Mesenchymal stem cell (in vitro differentiated cells and primary cell): ENCODE results near the gene USE1.
"Not testable (repeated sequence)": the region's sequence is repeated elsewhere in the genome, so short reads cannot be mapped to it uniquely, and the experiment has no call there.

Source experiments
- DNase-seq: peaks from one replicate; pipeline ENCODE4 v3.0.0-alpha.2; 2013
- H2AFZ ChIP-seq: one replicate; pipeline ENCODE4 v1.6.1; 2013; ENCODE audit warnings: low read depth, mild to moderate bottlenecking, control low read depth, inconsistent platforms, low read length, moderate library complexity
- H2AK5ac ChIP-seq: 2 replicates; pipeline ENCODE4 v1.6.1; 2013; ENCODE audit warnings: low read length, moderate library complexity, mild to moderate bottlenecking, inconsistent platforms; ENCODE audit not compliant: severe bottlenecking
- H2BK120ac ChIP-seq: one replicate; pipeline ENCODE4 v1.6.1; 2013; ENCODE audit warnings: low read depth, mild to moderate bottlenecking, inconsistent platforms, low read length, moderate library complexity
- H2BK12ac ChIP-seq, 2 experiments: one replicate each; pipeline ENCODE4 v1.6.1; 2013; ENCODE audit warnings: inconsistent platforms in 2 of 2, low read length in 2 of 2, mild to moderate bottlenecking in 2 of 2, moderate library complexity in 2 of 2, control low read depth in 1 of 2
- H2BK15ac ChIP-seq: one replicate; pipeline ENCODE4 v1.6.1; 2013; ENCODE audit warnings: mild to moderate bottlenecking, low read depth, inconsistent platforms; ENCODE audit not compliant: poor library complexity, severe bottlenecking
- H2BK5ac ChIP-seq: 2 replicates; pipeline ENCODE4 v1.6.1; 2013; ENCODE audit warnings: low read depth, mild to moderate bottlenecking, low read length, control low read depth, inconsistent platforms; ENCODE audit not compliant: poor library complexity, severe bottlenecking
- H3K14ac ChIP-seq, 2 experiments: one replicate each; pipeline ENCODE4 v1.6.1; 2013; ENCODE audit warnings: inconsistent platforms in 2 of 2, low read length in 2 of 2, control low read depth in 1 of 2, mild to moderate bottlenecking in 1 of 2, moderate library complexity in 1 of 2
- H3K18ac ChIP-seq, 2 experiments: one replicate each; pipeline ENCODE4 v1.6.1; 2013; ENCODE audit warnings: inconsistent platforms in 2 of 2, low read length in 2 of 2, control low read depth in 1 of 2, low read depth in 1 of 2, mild to moderate bottlenecking in 1 of 2
- H3K23ac ChIP-seq, 2 experiments: one replicate each; pipeline ENCODE4 v1.6.1; 2013; ENCODE audit warnings: inconsistent platforms in 2 of 2, low read length in 2 of 2, mild to moderate bottlenecking in 2 of 2, moderate library complexity in 2 of 2, control low read depth in 1 of 2
- H3K27ac ChIP-seq: 2 replicates; pipeline ENCODE4 v1.5.1; 2013; ENCODE audit warnings: mild to moderate bottlenecking, moderate library complexity, low read length, control low read depth, inconsistent platforms; ENCODE audit not compliant: poor library complexity, severe bottlenecking
- H3K27me3 ChIP-seq, 2 experiments: 2 replicates each; pipeline versions ENCODE4 v1.6.1 to v1.7.0; 2013; ENCODE audit warnings: low read length in 2 of 2, mild to moderate bottlenecking in 2 of 2, moderate library complexity in 2 of 2, control low read depth in 1 of 2, inconsistent platforms in 1 of 2; ENCODE audit not compliant: control insufficient read depth in 1 of 2, insufficient read depth in 1 of 2
- H3K36me3 ChIP-seq, 2 experiments: 2 replicates each; pipeline versions ENCODE4 v1.6.1 to v1.7.0; 2013; ENCODE audit warnings: low read length in 2 of 2, control low read depth in 1 of 2, inconsistent platforms in 1 of 2, low read depth in 1 of 2, mild to moderate bottlenecking in 1 of 2; ENCODE audit not compliant: insufficient read depth in 2 of 2, control insufficient read depth in 1 of 2
- H3K4ac ChIP-seq, 2 experiments: one replicate each; pipeline ENCODE4 v1.6.1; 2013; ENCODE audit warnings: inconsistent platforms in 2 of 2, low read length in 2 of 2, mild to moderate bottlenecking in 2 of 2, moderate library complexity in 2 of 2, control low read depth in 1 of 2, low read depth in 1 of 2
- H3K4me1 ChIP-seq: 2 replicates; pipeline ENCODE4 v1.6.1; 2013; ENCODE audit warnings: low read depth, low read length, control low read depth; ENCODE audit not compliant: control insufficient read depth, insufficient read depth
- H3K4me2 ChIP-seq: 2 replicates; pipeline ENCODE4 v1.6.1; 2013; ENCODE audit warnings: low read length, mild to moderate bottlenecking, inconsistent platforms; ENCODE audit not compliant: poor library complexity, severe bottlenecking
- H3K4me3 ChIP-seq, 2 experiments: 2 replicates each; pipeline versions ENCODE4 v1.5.1 to v1.7.0; 2013; ENCODE audit warnings: low read length in 2 of 2, mild to moderate bottlenecking in 2 of 2, control low read depth in 1 of 2, low read depth in 1 of 2; ENCODE audit not compliant: insufficient read depth in 1 of 2
- H3K79me1 ChIP-seq: replicated peaks from 2 replicates; pipeline ENCODE4 v1.6.1; 2013; ENCODE audit warnings: mild to moderate bottlenecking, control low read depth, low read length, inconsistent platforms; ENCODE audit not compliant: poor library complexity, severe bottlenecking
- H3K9ac ChIP-seq: 2 replicates; pipeline ENCODE4 v1.7.0; 2013; ENCODE audit warnings: mild to moderate bottlenecking, low read length, moderate library complexity
- H3K9me3 ChIP-seq: 2 replicates; pipeline ENCODE4 v1.7.0; 2013; ENCODE audit warnings: mild to moderate bottlenecking, low read length; ENCODE audit not compliant: control insufficient read depth
- H4K8ac ChIP-seq: one replicate; pipeline ENCODE4 v1.6.1; 2013; ENCODE audit warnings: inconsistent platforms, mild to moderate bottlenecking, low read length, moderate library complexity
- H4K91ac ChIP-seq: one replicate; pipeline ENCODE4 v1.6.1; 2013; ENCODE audit warnings: mild to moderate bottlenecking, low read length, inconsistent platforms
- WGBS: methylation state at CpG from one replicate; pipeline ENCODE4 v1.1.7; 2013; ENCODE audit warnings: mixed read lengths; 5-methylcytosine and 5-hydroxymethylcytosine counted together

Gene USE1

GRCh38 chr19:17191736-17192135 is 23.4 kb upstream of the USE1 start:
- 87% methylated on average over 6 of the region's 6 CpGs for WGBS
- not testable (repeated sequence) for H3K9ac ChIP-seq, H2BK12ac ChIP-seq, H2AFZ ChIP-seq, H3K9me3 ChIP-seq, H2BK120ac ChIP-seq, H2BK15ac ChIP-seq, H4K8ac ChIP-seq, H3K4me3 ChIP-seq, H3K23ac ChIP-seq, H3K4me2 ChIP-seq, DNase-seq, H3K14ac ChIP-seq, H3K4me1 ChIP-seq, H3K4ac ChIP-seq, H2BK5ac ChIP-seq, H4K91ac ChIP-seq, H3K18ac ChIP-seq, H3K27me3 ChIP-seq, H3K27ac ChIP-seq, H2AK5ac ChIP-seq
- Histone ChIP-seq H3K36me3 (peaks cover 86 to 89% of the 10 kb centered on the region in 2 experiments), H3K79me1 (peaks cover 29% of the 10 kb centered on the region)

GRCh38 chr19:17192751-17193150 is 22.4 kb upstream of the USE1 start:
- Histone ChIP-seq H3K23ac (no peak overlapping the region), H3K9ac (no peak overlapping the region), H2BK15ac (no peak overlapping the region), H2AFZ (no peak overlapping the region), H3K14ac (no peak overlapping the region), H3K4me3 (no peak overlapping the region), H3K79me1 (peaks cover 26% of the 10 kb centered on the region), H3K4ac (no peak overlapping the region), H2AK5ac (no peak overlapping the region), H3K4me1 (no peaks in the 10 kb centered on the region), H4K8ac (no peak overlapping the region), H2BK120ac (no peak overlapping the region), H3K27ac (no peak overlapping the region), H2BK12ac (no peak overlapping the region), H4K91ac (no peak overlapping the region), H3K18ac (no peak overlapping the region), H3K4me2 (no peak overlapping the region), H3K36me3 (peaks cover 81 to 87% of the 10 kb centered on the region in 2 experiments), H2BK5ac (no peak overlapping the region), H3K9me3 (no peaks in the 10 kb centered on the region), H3K27me3 (no peaks in the 10 kb centered on the region)
- no peak for DNase-seq
- WGBS = 98% methylated on average over 26 of the region's 26 CpGs

GRCh38 chr19:17194608-17195007 is 20.5 kb upstream of the USE1 start:
- no peak overlapping the region for H4K8ac ChIP-seq
- no peak overlapping the region for H2BK120ac ChIP-seq
- H2BK12ac ChIP-seq = no peak overlapping the region
- H4K91ac ChIP-seq = no peak overlapping the region
- H3K18ac ChIP-seq = no peak overlapping the region
- H3K9me3 ChIP-seq = no peaks in the 10 kb centered on the region
- H2AFZ ChIP-seq = no peak overlapping the region
- no peak overlapping the region for H3K27ac ChIP-seq
- 96% methylated on average over 16 of the region's 16 CpGs for WGBS
- no peaks in the 10 kb centered on the region for H3K4me1 ChIP-seq
- H3K27me3 ChIP-seq = no peaks in the 10 kb centered on the region
- no peak overlapping the region for H3K4me3 ChIP-seq
- peaks cover 25% of the 10 kb centered on the region for H3K79me1 ChIP-seq
- no peak overlapping the region for H3K23ac ChIP-seq
- no peak overlapping the region for H2AK5ac ChIP-seq
- DNase-seq = no peak
- H3K14ac ChIP-seq = no peak overlapping the region
- H2BK15ac ChIP-seq = no peak overlapping the region
- no peak overlapping the region for H3K4me2 ChIP-seq
- H3K4ac ChIP-seq = no peak overlapping the region
- no peak overlapping the region for H2BK5ac ChIP-seq
- H3K36me3 ChIP-seq = peaks cover 77 to 85% of the 10 kb centered on the region in 2 experiments
- H3K9ac ChIP-seq = no peak overlapping the region

GRCh38 chr19:17195106-17195505 is 20.1 kb upstream of the USE1 start:
- DNase-seq = no peak
- H2AK5ac ChIP-seq = no peak overlapping the region
- H4K91ac ChIP-seq = no peak overlapping the region
- no peak overlapping the region for H3K23ac ChIP-seq
- peaks cover 25% of the 10 kb centered on the region for H3K79me1 ChIP-seq
- no peak overlapping the region for H2BK5ac ChIP-seq
- no peak overlapping the region for H3K4me3 ChIP-seq
- WGBS = 99% methylated on average over 23 of the region's 23 CpGs
- H3K9ac ChIP-seq = no peak overlapping the region
- peaks cover 76 to 87% of the 10 kb centered on the region in 2 experiments for H3K36me3 ChIP-seq
- no peak overlapping the region for H4K8ac ChIP-seq
- no peaks in the 10 kb centered on the region for H3K9me3 ChIP-seq
- no peak overlapping the region for H2BK120ac ChIP-seq
- no peak overlapping the region for H2AFZ ChIP-seq
- H3K4me1 ChIP-seq = no peaks in the 10 kb centered on the region
- H3K4ac ChIP-seq = no peak overlapping the region
- no peak overlapping the region for H3K4me2 ChIP-seq
- H3K18ac ChIP-seq = no peak overlapping the region
- H3K14ac ChIP-seq = no peak overlapping the region
- no peak overlapping the region for H3K27ac ChIP-seq
- no peak overlapping the region for H2BK12ac ChIP-seq
- H2BK15ac ChIP-seq = no peak overlapping the region
- H3K27me3 ChIP-seq = no peaks in the 10 kb centered on the region
